Fibroblast of skin of abdomen (primary cell): Measurements from ENCODE around the gene GGPS1.
"Not testable (repeated sequence)": the region's sequence is repeated elsewhere in the genome, so short reads cannot be mapped to it uniquely, and the experiment has no call there.

Source experiments
- DNase-seq: peaks from one replicate; pipeline ENCODE4 v3.0.0-alpha.2; 2013

GGPS1 gene

GRCh38 chr1:235304549-235305451 lies 23.6 kb upstream of the GGPS1 start:
- DNase-seq, result peak; percentile 2

- DNase-seq, result peak; percentile 10
Measured at GRCh38 chr1:235307158-235308124, 20.9 kb upstream of the GGPS1 start.

- DNase-seq, result not testable (repeated sequence)
Measured at GRCh38 chr1:235309206-235309605, 19.2 kb upstream of the GGPS1 start.

- DNase-seq, result no peak
Measured at GRCh38 chr1:235313262-235313661, 15.1 kb upstream of the GGPS1 start.

DNA sequence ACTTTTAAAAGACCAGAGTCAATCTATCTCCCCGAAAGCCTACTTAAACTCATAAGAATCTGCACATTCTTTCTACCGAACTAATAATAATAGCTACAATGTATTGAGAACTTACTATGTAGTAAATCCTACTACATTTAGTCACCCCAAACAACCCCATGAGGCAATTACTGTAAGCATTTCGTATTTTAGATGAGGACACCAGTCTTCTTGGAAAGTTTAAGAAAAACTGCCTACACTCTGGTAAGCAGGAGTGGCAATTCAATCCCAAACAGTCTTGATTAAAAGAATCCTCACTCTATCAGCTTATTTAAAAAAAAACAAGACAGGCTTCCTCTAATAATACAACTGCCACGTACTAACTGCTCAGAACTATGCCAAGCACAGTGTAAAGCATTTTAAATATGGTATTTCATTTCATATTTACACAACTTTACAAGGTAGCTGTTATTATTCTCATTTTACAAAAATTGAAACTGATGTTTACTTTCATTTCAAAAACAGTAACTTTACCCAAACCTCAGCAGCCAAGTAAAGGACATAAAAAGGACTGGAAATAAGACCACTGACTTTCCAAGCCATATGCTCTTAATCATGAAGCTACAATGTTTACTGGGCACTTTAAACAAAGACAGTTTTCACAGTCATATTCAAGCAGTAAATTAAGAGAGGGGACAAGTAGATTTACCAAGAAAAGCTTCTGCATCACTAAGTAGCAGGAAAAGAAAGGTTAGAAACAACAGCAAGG lies 14.3 kb upstream of the GGPS1 start:
- peak; percentile 12 for DNase-seq

DNA sequence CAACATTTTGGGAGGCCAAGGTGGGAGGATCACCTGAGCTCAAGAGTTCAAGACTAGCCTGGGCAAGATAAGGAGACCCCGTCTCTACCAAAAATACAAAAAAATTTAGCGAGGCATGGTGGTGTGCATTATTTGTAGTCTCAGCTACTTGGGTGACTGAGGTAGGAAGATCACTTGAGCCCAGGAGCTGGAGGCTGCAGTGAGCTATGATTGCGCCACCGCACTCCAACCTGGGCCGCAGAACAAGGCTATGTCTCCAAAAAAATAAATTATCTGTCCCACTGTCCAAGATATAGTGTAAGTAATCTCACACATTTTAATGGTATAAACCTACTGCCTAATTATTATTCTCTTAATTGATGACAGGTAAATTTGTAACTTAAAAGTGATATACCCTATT lies 13.2 kb upstream of the GGPS1 start:
- DNase-seq, result no peak

DNA sequence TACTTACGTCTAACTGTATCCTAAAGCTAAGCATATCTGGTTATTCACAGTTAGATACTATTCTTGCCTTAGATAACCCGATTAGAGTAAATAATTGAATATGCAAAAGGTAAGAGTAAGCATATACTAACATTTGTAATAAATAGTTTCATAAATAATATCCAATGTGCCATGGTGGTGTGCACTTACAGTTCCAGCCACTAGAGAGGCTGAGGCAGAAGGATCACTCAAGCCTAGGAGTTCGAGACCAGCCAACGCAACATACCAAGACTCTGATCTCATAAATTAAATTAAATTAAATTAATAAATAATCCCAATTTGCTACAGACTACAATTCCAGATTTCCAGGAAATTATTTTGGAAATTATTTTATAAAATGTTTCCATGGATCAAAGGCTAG lies 12.6 kb upstream of the GGPS1 start:
- no peak for DNase-seq

- peak; percentile 22 for DNase-seq
Measured at GRCh38 chr1:235317168-235317567, 11.2 kb upstream of the GGPS1 start.

DNA sequence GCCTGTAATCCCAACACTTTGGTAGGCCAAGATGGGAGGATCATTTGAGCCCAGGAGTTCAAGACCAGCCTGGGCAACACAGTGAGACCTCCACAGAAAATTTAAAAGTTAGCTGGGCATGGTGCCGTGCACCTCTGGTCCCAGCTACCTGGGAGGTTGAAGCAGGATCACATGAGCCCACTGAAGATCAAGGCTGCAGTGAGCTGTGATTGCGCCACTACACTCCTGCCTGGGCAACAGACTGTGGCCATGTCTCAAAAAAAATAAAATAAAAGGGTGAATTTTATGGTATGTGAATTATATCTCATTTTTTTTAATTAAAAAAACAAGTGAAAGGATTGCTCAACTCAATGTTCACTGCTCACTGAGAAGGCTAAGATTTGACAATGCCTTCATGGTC lies 9.1 kb upstream of the GGPS1 start:
- no peak for DNase-seq

DNA sequence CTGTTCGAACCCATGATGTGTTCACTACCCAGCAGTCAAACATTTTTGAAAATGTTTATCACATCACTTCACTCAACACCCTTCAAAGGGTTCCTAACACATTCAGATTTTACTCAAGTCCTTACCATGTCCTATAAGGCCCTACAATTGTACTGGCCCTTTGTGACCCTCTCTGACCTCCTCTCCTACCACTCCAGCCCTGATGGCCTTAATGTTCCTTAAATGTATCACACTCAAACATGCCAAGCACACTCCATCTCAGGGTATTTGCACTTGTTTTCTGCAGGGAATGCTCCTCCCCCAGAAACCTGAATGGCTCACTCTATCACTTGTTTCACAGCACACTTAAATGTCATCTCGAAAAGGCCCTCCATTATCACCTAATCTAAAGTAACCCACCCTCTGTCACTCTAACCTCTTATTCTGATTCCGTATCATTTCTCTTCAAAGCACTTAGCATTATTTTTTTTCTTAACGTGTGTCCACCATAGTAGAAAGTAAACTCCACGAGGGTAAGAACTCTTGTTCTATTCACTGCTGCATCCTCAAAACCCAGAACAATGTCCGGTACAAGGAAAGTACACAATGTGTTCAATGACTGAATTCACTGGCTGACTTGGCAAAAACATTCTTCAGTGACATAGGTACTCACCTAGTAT lies 7.7 kb upstream of the GGPS1 start:
- DNase-seq, result no peak

- no peak for DNase-seq
Measured at GRCh38 chr1:235324296-235324695, 4.1 kb upstream of the GGPS1 start.

DNA sequence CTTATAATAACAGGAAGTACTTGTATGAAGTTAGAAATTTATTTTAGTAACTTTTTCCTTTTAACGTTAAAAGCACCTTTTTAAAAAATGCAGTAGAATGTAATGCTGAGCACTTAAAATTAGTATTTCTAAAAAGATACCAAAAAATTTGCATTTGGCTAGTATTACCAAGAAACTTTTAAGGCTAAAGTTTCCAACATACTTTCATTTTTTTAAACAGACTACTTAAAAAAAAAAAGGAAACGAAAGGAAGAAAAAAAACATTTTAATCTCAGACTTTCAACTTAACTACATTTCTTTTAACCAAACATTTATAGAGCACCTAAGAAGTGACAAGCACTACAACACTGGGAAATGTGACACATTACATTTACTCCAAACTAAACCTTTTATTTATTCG lies 3.2 kb upstream of the GGPS1 start:
- DNase-seq, result no peak

GRCh38 chr1:235325854-235326253 lies 2.5 kb upstream of the GGPS1 start:
- no peak for DNase-seq

GRCh38 chr1:235326719-235327558 lies 1.4 kb upstream of the GGPS1 start:
- peak; percentile 27 for DNase-seq

GRCh38 chr1:235327559-235328270 lies 655 bp upstream of the GGPS1 start, which contains the start of gene ARID4B:
TSS of gene ARID4B (minus strand) at chr1:235328179. CDS start at chr1:235326919, 1,260 bp downstream.
- no peak for DNase-seq

DNA sequence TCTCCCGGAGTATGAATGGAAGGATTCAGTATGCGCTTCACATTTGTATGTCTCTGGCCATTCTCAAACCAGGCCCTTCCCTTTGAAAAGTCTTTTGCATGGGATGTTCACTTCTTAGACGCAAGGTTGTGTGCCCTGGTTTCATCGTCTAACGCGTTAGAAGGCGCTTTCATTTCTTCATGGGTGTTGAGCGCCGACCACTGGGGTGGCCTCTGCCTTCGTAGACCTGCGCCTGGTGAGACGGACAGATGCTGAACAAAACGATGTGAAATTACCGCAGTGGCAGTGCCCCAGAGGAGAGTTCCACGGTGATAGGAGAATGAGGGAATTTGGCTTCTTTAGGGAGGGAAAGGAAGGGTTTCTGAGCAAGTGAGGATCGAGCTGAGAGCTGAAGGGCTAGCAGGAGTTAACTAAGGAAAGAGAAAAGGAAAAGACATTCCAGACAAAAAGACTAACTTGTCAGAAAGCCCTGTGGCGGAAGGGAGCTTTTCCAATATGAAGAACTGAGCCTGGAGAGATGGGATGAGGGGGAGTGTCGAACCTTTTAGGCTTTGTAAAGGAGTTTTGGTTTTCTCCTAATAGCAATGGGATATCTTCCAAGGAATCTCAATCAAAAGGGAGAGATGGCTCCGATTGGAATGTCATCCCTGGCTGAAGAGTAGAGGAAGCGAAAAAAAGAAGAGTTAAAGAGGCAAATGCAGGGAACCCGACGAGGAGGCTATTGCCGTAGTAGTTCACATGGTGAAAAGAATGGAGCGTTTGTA lies 951 bp downstream of the GGPS1 start:
- peak; percentile 41 for DNase-seq

DNA sequence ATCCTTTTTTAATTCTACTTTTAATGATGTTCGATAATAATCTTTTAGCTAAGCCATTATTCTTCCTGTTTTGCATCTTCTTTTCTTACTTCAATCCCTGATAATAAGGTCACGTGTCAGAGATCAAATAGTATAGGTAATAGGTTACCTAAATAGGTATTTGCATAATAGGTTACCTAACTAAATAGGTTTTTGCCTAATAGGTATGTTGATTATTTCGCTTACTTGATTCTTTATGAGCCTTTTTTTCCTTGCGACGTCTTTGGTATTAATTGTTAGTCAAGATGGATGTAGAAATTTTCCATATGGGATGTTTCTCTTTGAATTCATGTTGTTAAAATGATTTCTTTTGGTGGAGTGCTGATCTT lies 2.5 kb downstream of the GGPS1 start:
- DNase-seq, result no peak

- no peak for DNase-seq
Measured at GRCh38 chr1:235331401-235331800, 3.0 kb downstream of the GGPS1 start.

- no peak for DNase-seq
Measured at GRCh38 chr1:235336903-235337302, 8.5 kb downstream of the GGPS1 start.

GRCh38 chr1:235339746-235340145 lies 11.4 kb downstream of the GGPS1 start:
- DNase-seq, result no peak
